ENCODE data around the gene STMN1. TPM values are rescaled to one million over a fixed set of nuclear protein-coding genes. Genes with fewer than 3 reads are reported as not detected.

The STMN1 gene
- total and polyA plus RNA-seq, 10 of the 15 experiments (the other 5 are each of a cell fraction or from before 2014, with no cell fraction given), result 220 to 1,272 (median 603) TPM

DNA sequence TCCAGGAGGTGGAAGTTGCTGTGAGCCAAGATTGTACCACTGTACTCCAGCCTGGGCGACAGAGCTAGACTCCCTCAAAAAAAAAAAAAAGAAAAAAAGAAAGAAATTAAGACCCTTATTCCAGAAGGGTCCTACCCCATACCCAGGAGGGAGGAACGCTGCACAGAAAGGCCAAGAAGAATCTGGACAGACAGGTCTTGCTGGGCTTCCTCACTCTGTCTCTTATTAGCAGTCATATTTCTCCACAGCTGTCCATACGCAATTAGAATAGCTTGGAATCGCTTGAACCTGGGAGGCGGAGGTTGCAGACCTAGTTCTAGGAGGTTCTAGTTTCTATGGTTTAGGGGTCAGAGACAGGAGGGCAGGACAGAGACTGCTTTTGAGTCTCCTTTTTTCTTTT is 27.5 kb downstream of the STMN1 start:
- in situ Hi-C loops (cut with MboI) (no loop called here), intact Hi-C loops (cut with micrococcal nuclease; ENCODE audit: unreplicated experiment) (no loop called here)
- H3K9ac ChIP-seq (ENCODE audit: control insufficient read depth, insufficient read depth, low read length), result no peak overlapping the region
- WGBS (ENCODE audit: insufficient coverage, insufficient replicate concordance, low lambda C conversion rate, missing lambda C conversion rate), result 84% methylated on average over 4 of the region's 5 CpGs
- TF ChIP-seq, protein P1, sequence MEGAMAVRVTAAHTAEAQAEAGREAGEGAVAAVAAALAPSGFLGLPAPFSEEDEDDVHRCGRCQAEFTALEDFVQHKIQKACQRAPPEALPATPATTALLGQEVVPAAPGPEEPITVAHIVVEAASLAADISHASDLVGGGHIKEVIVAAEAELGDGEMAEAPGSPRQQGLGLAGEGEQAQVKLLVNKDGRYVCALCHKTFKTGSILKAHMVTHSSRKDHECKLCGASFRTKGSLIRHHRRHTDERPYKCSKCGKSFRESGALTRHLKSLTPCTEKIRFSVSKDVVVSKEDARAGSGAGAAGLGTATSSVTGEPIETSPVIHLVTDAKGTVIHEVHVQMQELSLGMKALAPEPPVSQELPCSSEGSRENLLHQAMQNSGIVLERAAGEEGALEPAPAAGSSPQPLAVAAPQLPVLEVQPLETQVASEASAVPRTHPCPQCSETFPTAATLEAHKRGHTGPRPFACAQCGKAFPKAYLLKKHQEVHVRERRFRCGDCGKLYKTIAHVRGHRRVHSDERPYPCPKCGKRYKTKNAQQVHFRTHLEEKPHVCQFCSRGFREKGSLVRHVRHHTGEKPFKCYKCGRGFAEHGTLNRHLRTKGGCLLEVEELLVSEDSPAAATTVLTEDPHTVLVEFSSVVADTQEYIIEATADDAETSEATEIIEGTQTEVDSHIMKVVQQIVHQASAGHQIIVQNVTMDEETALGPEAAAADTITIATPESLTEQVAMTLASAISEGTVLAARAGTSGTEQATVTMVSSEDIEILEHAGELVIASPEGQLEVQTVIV (IDR thresholded peaks at IDR 0.05; ENCODE audit: borderline replicate concordance, partially characterized antibody), result no peak
- TF ChIP-seq SMARCA5 (IDR thresholded peaks at IDR 0.05) (no peak), TCF12 (IDR thresholded peaks at IDR 0.05; ENCODE audit: low read depth, low read length) (no peak)
- FAIRE-seq (no peak), DNase-seq (ENCODE audit: low read depth, low spot score) (no peak), ATAC-seq (no peak)
- ChIA-PET SMC1A (ENCODE audit: uncharacterized antibody, unreplicated experiment) (interaction anchor here (0.6 to 1.6 kb wide), 4 partner anchors 15 to 118 kb away, joined by 3 to 5 read pairs (median 4); no protein-coding TSS in a partner anchor), POLR2A (no interaction called here), CTCF (interaction anchor here (0.6 to 1.0 kb wide), 3 partner anchors 16 to 115 kb away, joined by 3 to 5 read pairs (median 3); no protein-coding TSS in a partner anchor), RAD21 (ENCODE audit: unreplicated experiment) (no interaction called here)
- H3K27ac ChIP-seq (ENCODE audit: control insufficient read depth, insufficient read depth), result no peak overlapping the region
- H3K4me1 ChIP-seq (ENCODE audit: control insufficient read depth, insufficient read depth, low read length), result peaks cover 7% of the 10 kb centered on the region
- H3K27me3 ChIP-seq (replicated peaks in 1 of 2; ENCODE audit: control insufficient read depth in 2 of 2, insufficient read depth in 2 of 2, low read length in 1 of 2), result no peaks in the 10 kb centered on the region; a peak in 1 of 4 replicates
- no peaks in the 10 kb centered on the region for H4K20me1 ChIP-seq (ENCODE audit: control insufficient read depth, insufficient read depth)
- no TSS peak for BruUV-seq (replicated peaks)
- H3K79me2 ChIP-seq (ENCODE audit: control insufficient read depth, insufficient read depth, low read length), result peaks cover 9% of the 10 kb centered on the region
- H3K9me3 ChIP-seq (replicated peaks; ENCODE audit: control insufficient read depth, insufficient read depth, low read length), result no peaks in the 10 kb centered on the region
- H2AFZ ChIP-seq (ENCODE audit: control insufficient read depth, low read depth, low read length), result no peak overlapping the region
- no peak overlapping the region for H3K4me3 ChIP-seq
- H3K4me2 ChIP-seq (ENCODE audit: control insufficient read depth, insufficient read depth), result no peak overlapping the region
- H3K36me3 ChIP-seq (ENCODE audit: control insufficient read depth in 2 of 2, insufficient read depth in 2 of 2, low read length in 1 of 2), result no peaks in the 10 kb centered on the region

DNA sequence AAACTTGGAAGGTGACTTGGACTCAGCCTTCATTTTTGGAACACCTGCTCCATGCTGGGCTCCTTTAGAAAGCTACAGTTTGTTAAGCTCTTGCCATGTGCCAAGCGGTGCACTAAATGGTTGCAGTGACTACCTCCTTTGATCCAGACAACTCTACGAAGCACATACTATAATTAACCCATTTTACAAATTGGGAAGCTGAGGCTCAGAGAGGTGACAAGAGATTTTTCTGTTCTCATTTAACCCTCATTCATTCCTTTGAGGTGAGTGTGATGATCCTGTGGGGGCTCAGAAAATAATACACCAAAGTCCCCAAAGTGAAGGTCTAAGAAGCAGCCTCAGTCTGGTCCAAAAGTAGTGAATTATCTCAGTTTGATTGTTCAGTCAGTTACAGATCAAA is 29.1 kb downstream of the STMN1 start:
- no peaks in the 10 kb centered on the region; a peak in 1 of 4 replicates for H3K27me3 ChIP-seq (replicated peaks in 1 of 2; ENCODE audit: control insufficient read depth in 2 of 2, insufficient read depth in 2 of 2, low read length in 1 of 2)
- CTCF ChIA-PET, result interaction anchor here (1.0 to 3.1 kb wide), 3 partner anchors 18 to 120 kb away, joined by 3 to 25 read pairs (median 4); partner anchors contain the start of gene PAFAH2
- RAD21 ChIA-PET (ENCODE audit: unreplicated experiment), result interaction anchor here (1.0 kb wide), 1 partner anchor 26 kb away, joined by 3 read pairs; no protein-coding TSS in a partner anchor
- 50% methylated on average over 2 of the region's 2 CpGs for WGBS (ENCODE audit: insufficient coverage, insufficient replicate concordance, low lambda C conversion rate, missing lambda C conversion rate)
- H3K9ac ChIP-seq (ENCODE audit: control insufficient read depth, insufficient read depth, low read length), result no peak overlapping the region
- no peaks in the 10 kb centered on the region for H3K36me3 ChIP-seq (ENCODE audit: control insufficient read depth in 2 of 2, insufficient read depth in 2 of 2, low read length in 1 of 2)
- no peak overlapping the region for H3K27ac ChIP-seq (ENCODE audit: control insufficient read depth, insufficient read depth)
- FAIRE-seq, result no peak
- POLR2A ChIA-PET, result interaction anchor here (3.6 kb wide), 1 partner anchor 27 kb away, joined by 26 read pairs; no protein-coding TSS in a partner anchor
- H2AFZ ChIP-seq (ENCODE audit: control insufficient read depth, low read depth, low read length), result no peak overlapping the region
- no peak overlapping the region for H3K4me2 ChIP-seq (ENCODE audit: control insufficient read depth, insufficient read depth)
- intact Hi-C loops (cut with micrococcal nuclease; ENCODE audit: unreplicated experiment) (no loop called here), in situ Hi-C loops (cut with MboI) (no loop called here)
- no peak overlapping the region for H3K4me3 ChIP-seq
- no peak for DNase-seq (ENCODE audit: low read depth, low spot score)
- SMC1A ChIA-PET (ENCODE audit: uncharacterized antibody, unreplicated experiment), result interaction anchor here (0.7 to 2.7 kb wide), 2 partner anchors 120 to 268 kb away, joined by 3 to 8 read pairs; partner anchors contain the start of gene PAFAH2
- peaks cover 23% of the 10 kb centered on the region for H3K4me1 ChIP-seq (ENCODE audit: control insufficient read depth, insufficient read depth, low read length)
- ATAC-seq, result no peak
- H3K79me2 ChIP-seq (ENCODE audit: control insufficient read depth, insufficient read depth, low read length), result peaks cover 9% of the 10 kb centered on the region
- no TSS peak for BruUV-seq (replicated peaks)
- no peaks in the 10 kb centered on the region for H4K20me1 ChIP-seq (ENCODE audit: control insufficient read depth, insufficient read depth)
- no peaks in the 10 kb centered on the region for H3K9me3 ChIP-seq (replicated peaks; ENCODE audit: control insufficient read depth, insufficient read depth, low read length)
- TF ChIP-seq CEBPB (IDR thresholded peaks at IDR 0.05; ENCODE audit: borderline replicate concordance in 1 of 2, low read depth in 2 of 2, low read length in 2 of 2) (no peak), CHD2 (IDR thresholded peaks at IDR 0.05; ENCODE audit: borderline replicate concordance, low read depth, low read length) (no peak)
- TF ChIP-seq, protein P2, sequence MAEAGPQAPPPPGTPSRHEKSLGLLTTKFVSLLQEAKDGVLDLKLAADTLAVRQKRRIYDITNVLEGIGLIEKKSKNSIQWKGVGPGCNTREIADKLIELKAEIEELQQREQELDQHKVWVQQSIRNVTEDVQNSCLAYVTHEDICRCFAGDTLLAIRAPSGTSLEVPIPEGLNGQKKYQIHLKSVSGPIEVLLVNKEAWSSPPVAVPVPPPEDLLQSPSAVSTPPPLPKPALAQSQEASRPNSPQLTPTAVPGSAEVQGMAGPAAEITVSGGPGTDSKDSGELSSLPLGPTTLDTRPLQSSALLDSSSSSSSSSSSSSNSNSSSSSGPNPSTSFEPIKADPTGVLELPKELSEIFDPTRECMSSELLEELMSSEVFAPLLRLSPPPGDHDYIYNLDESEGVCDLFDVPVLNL (IDR thresholded peaks at IDR 0.05; ENCODE audit: low read depth, low read length), result no peak
- TF ChIP-seq, protein P3, sequence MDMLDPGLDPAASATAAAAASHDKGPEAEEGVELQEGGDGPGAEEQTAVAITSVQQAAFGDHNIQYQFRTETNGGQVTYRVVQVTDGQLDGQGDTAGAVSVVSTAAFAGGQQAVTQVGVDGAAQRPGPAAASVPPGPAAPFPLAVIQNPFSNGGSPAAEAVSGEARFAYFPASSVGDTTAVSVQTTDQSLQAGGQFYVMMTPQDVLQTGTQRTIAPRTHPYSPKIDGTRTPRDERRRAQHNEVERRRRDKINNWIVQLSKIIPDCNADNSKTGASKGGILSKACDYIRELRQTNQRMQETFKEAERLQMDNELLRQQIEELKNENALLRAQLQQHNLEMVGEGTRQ (IDR thresholded peaks at IDR 0.05; ENCODE audit: borderline replicate concordance, low read depth, low read length), result no peak
- TF ChIP-seq, protein P4, sequence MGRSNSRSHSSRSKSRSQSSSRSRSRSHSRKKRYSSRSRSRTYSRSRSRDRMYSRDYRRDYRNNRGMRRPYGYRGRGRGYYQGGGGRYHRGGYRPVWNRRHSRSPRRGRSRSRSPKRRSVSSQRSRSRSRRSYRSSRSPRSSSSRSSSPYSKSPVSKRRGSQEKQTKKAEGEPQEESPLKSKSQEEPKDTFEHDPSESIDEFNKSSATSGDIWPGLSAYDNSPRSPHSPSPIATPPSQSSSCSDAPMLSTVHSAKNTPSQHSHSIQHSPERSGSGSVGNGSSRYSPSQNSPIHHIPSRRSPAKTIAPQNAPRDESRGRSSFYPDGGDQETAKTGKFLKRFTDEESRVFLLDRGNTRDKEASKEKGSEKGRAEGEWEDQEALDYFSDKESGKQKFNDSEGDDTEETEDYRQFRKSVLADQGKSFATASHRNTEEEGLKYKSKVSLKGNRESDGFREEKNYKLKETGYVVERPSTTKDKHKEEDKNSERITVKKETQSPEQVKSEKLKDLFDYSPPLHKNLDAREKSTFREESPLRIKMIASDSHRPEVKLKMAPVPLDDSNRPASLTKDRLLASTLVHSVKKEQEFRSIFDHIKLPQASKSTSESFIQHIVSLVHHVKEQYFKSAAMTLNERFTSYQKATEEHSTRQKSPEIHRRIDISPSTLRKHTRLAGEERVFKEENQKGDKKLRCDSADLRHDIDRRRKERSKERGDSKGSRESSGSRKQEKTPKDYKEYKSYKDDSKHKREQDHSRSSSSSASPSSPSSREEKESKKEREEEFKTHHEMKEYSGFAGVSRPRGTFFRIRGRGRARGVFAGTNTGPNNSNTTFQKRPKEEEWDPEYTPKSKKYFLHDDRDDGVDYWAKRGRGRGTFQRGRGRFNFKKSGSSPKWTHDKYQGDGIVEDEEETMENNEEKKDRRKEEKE (IDR thresholded peaks at IDR 0.05), result no peak
